PFSK-1 (cell line): ENCODE results near the gene CPN1.

Source experiments
- FOXP2 ChIP-seq: optimal IDR thresholded peaks from 2 replicates; pipeline ENCODE3; 2011; ENCODE audit warnings: borderline replicate concordance, control low read depth, inconsistent platforms; ENCODE audit not compliant: insufficient read depth; ENCODE audit errors: extremely low read length, extremely low read depth
- POLR2AphosphoS5 ChIP-seq: IDR thresholded peaks from 2 replicates; pipeline ENCODE4 v1.6.1; 2012; ENCODE audit warnings: low read depth, mild to moderate bottlenecking, control low read depth, low read length, moderate library complexity
- REST ChIP-seq, 2 experiments: IDR thresholded peaks; 2 replicates each; pipeline versions ENCODE4 v1.6.1 to v1.8.0; 2011 to 2012; ENCODE audit warnings: low read depth in 2 of 2, low read length in 2 of 2, control low read depth in 1 of 2, inconsistent platforms in 1 of 2, mild to moderate bottlenecking in 1 of 2, moderate library complexity in 1 of 2; ENCODE audit not compliant: insufficient read depth in 1 of 2
- SIN3A ChIP-seq: IDR thresholded peaks from 2 replicates; pipeline ENCODE4 v1.6.1; 2012; ENCODE audit warnings: mild to moderate bottlenecking, low read length, moderate library complexity, borderline replicate concordance; ENCODE audit not compliant: insufficient read depth
- TAF1 ChIP-seq: IDR thresholded peaks from 2 replicates; pipeline ENCODE4 v1.6.1; 2012; ENCODE audit warnings: low read length, control low read depth, borderline replicate concordance; ENCODE audit not compliant: insufficient read depth

Gene CPN1

GRCh38 chr10:100100651-100101184, 19.0 kb upstream of the CPN1 start:
- no peak for TF ChIP-seq FOXP2
- TF ChIP-seq POLR2AphosphoS5 = no peak
- TF ChIP-seq TAF1 = no peak
- no peak for TF ChIP-seq REST (IDR thresholded peaks at IDR 0.05; ENCODE audit: insufficient read depth in 1 of 2, low read depth in 2 of 2, low read length in 2 of 2)
- no peak for TF ChIP-seq SIN3A

- TF ChIP-seq REST (IDR thresholded peaks at IDR 0.05; ENCODE audit: insufficient read depth in 1 of 2, low read depth in 2 of 2, low read length in 2 of 2) = no peak
- TF ChIP-seq FOXP2 = no peak
- TF ChIP-seq TAF1 = no peak
- no peak for TF ChIP-seq SIN3A
- TF ChIP-seq POLR2AphosphoS5 = no peak
Measured at GRCh38 chr10:100089241-100089640, 7.6 kb upstream of the CPN1 start.

- no peak for TF ChIP-seq FOXP2
- no peak for TF ChIP-seq POLR2AphosphoS5
- TF ChIP-seq SIN3A = no peak
- no peak for TF ChIP-seq REST (IDR thresholded peaks at IDR 0.05; ENCODE audit: insufficient read depth in 1 of 2, low read depth in 2 of 2, low read length in 2 of 2)
- TF ChIP-seq TAF1 = no peak
Measured at GRCh38 chr10:100085596-100085995, 3.9 kb upstream of the CPN1 start.

- TF ChIP-seq POLR2AphosphoS5 = no peak
- TF ChIP-seq FOXP2 = no peak
- TF ChIP-seq REST (IDR thresholded peaks at IDR 0.05; ENCODE audit: insufficient read depth in 1 of 2, low read depth in 2 of 2, low read length in 2 of 2) = no peak
- no peak for TF ChIP-seq SIN3A
- no peak for TF ChIP-seq TAF1
Measured at GRCh38 chr10:100083623-100084022, 2.0 kb upstream of the CPN1 start.

- TF ChIP-seq REST (IDR thresholded peaks at IDR 0.05; ENCODE audit: insufficient read depth in 1 of 2, low read depth in 2 of 2, low read length in 2 of 2) = no peak
- no peak for TF ChIP-seq TAF1
- no peak for TF ChIP-seq FOXP2
- no peak for TF ChIP-seq POLR2AphosphoS5
- no peak for TF ChIP-seq SIN3A
Measured at GRCh38 chr10:100076750-100077149, 4.9 kb downstream of the CPN1 start.
